SU-DHL-6 (cell line): ENCODE measurements around the gene FKBP1A.

ENCODE experiments used
- EZH2phosphoT487 ChIP-seq: fragments of 200-600 bp; sonication (generic), shearing (Covaris generic); conservative IDR thresholded peaks from 2 replicates; pipeline ENCODE4 v1.6.1; 2018; ENCODE audit warnings: mild to moderate bottlenecking, antibody characterized with exemption, low read length, moderate library complexity, mixed read lengths
- TF ChIP-seq, protein P1 (sequence below): fragments of 200-600 bp; sonication (generic); IDR thresholded peaks from one replicate; pipeline ENCODE4 v1.5.1; 2017; ENCODE audit warnings: antibody characterized with exemption, mild to moderate bottlenecking, low read length, moderate library complexity; ENCODE audit not compliant: insufficient read depth, poor library complexity, severe bottlenecking

DNA sequence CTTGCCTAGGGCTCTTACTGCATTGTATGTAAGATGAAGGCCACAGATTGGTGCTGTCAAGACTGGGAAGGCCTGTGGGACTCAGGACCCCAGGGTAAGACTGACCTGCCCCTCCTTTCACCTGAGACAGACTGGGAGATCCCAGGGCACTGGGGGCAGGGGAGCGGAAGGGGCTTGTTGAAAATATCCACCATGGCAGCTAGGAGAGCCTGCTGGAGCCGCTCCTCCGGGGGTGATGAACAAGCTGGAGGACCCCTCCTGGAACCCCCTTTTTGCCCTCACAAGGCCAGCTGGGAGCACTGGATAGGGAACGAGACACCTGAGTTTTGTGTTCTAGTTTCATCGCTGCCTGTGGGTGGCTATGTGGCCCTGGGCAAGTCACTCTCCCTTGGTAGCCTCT, 54.8 kb downstream of the FKBP1A start:
- TF ChIP-seq, protein P1, sequence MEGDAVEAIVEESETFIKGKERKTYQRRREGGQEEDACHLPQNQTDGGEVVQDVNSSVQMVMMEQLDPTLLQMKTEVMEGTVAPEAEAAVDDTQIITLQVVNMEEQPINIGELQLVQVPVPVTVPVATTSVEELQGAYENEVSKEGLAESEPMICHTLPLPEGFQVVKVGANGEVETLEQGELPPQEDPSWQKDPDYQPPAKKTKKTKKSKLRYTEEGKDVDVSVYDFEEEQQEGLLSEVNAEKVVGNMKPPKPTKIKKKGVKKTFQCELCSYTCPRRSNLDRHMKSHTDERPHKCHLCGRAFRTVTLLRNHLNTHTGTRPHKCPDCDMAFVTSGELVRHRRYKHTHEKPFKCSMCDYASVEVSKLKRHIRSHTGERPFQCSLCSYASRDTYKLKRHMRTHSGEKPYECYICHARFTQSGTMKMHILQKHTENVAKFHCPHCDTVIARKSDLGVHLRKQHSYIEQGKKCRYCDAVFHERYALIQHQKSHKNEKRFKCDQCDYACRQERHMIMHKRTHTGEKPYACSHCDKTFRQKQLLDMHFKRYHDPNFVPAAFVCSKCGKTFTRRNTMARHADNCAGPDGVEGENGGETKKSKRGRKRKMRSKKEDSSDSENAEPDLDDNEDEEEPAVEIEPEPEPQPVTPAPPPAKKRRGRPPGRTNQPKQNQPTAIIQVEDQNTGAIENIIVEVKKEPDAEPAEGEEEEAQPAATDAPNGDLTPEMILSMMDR, result no peak
- TF ChIP-seq EZH2phosphoT487, result no peak
